Prostate gland (tissue), 2 donors: ENCODE measurements around the gene DOLK. TPM values are rescaled to one million over a fixed set of nuclear protein-coding genes. Genes with fewer than 3 reads are reported as not detected.
"Not testable (repeated sequence)": the region's sequence is repeated elsewhere in the genome, so short reads cannot be mapped to it uniquely, and the experiment has no call there.

ENCODE experiments used
- DNase-seq: peaks from one replicate; pipeline ENCODE4 v3.0.0-alpha.2; 2019; ENCODE audit warnings: low spot score
- H3K27ac ChIP-seq, 2 donors: fragments of 200-600 bp; sonication (generic); 2 replicates each; pipeline ENCODE4 v1.5.1; 2017 to 2019
- H3K27me3 ChIP-seq: fragments of 200-600 bp; sonication (generic); replicated peaks from 2 replicates; pipeline ENCODE4 v1.5.1; 2019; ENCODE audit not compliant: insufficient read depth
- H3K36me3 ChIP-seq, 2 donors: fragments of 200-600 bp; sonication (generic); 1 replicate in 1 of 2; 2 replicates in 1 of 2; pipeline versions ENCODE4 v1.5.1 to v1.8.1; 2017 to 2019
- H3K4me1 ChIP-seq: fragments of 200-600 bp; sonication (generic); replicated peaks from 2 replicates; pipeline ENCODE4 v1.5.1; 2019
- H3K4me3 ChIP-seq, 2 donors: fragments of 200-600 bp; sonication (generic); 2 replicates each; pipeline ENCODE4 v1.5.1; 2017 to 2019
- H3K9me3 ChIP-seq: fragments of 200-600 bp; sonication (generic); 2 replicates; pipeline ENCODE4 v1.5.1; 2017
- POLR2A ChIP-seq: fragments of 450-650 bp; IDR thresholded peaks from one replicate; pipeline ENCODE4 v1.6.1; 2016; ENCODE audit warnings: antibody characterized with exemption, mild to moderate bottlenecking
- POLR2AphosphoS5 ChIP-seq: sonication (generic); formaldehyde crosslinking; IDR thresholded peaks from one replicate; pipeline ENCODE4 v1.6.1; 2017; ENCODE audit warnings: antibody characterized with exemption
- WGBS: methylation state at CpG from one replicate; pipeline ENCODE4 v1.1.5; 2018; 5-methylcytosine and 5-hydroxymethylcytosine counted together
- intact Hi-C: fragments of 100-400 bp; cut with DNase I; formaldehyde crosslinking; loops from one replicate; pipeline ENCODE4 v1.14.2; 2022
- total RNA-seq, 2 donors: library from RNA; depleted of rRNA; stranded (reverse); fragments of >200 nt; gene quantifications; one replicate each; pipeline ENCODE4 v1.1.0, GENCODE V29; 2016
- TF ChIP-seq, protein P1 (sequence below), 4 experiments: fragments of 200-600 bp in 2 of 4; fragments of 450-650 bp in 2 of 4; sonication (generic) in 2 of 4; IDR thresholded peaks; 1 replicate in 3 of 4; 2 replicates in 1 of 4; pipeline ENCODE4 v1.5.1; 2016 to 2019; ENCODE audit warnings: antibody characterized with exemption in 4 of 4, mild to moderate bottlenecking in 2 of 4, moderate library complexity in 2 of 4

DOLK gene
- total RNA-seq, 2 donors from 2014 or later: 26.6 to 27.3 TPM

DNA sequence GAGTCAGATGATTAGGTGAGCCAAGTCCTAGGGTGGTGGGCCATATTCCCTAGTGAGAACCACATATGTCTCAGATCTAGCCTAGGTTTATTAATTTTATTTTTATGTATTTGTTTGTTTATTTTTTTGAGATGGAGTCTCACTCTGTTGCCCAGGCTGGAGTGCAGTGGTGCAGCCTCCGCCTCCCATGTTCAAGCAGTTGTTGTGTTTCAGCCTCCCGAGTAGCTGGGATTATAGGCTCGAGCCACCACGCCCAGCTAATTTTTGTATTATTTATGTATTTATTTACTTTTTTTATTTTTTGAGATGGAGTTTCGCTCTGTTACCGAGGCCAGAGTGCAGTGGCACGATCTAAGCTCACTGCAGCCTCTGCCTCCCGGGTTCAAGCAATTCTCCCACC lies 36.1 kb upstream of the DOLK start:
- no peak for TF ChIP-seq POLR2A
- TF ChIP-seq POLR2AphosphoS5: no peak
- TF ChIP-seq, protein P1, sequence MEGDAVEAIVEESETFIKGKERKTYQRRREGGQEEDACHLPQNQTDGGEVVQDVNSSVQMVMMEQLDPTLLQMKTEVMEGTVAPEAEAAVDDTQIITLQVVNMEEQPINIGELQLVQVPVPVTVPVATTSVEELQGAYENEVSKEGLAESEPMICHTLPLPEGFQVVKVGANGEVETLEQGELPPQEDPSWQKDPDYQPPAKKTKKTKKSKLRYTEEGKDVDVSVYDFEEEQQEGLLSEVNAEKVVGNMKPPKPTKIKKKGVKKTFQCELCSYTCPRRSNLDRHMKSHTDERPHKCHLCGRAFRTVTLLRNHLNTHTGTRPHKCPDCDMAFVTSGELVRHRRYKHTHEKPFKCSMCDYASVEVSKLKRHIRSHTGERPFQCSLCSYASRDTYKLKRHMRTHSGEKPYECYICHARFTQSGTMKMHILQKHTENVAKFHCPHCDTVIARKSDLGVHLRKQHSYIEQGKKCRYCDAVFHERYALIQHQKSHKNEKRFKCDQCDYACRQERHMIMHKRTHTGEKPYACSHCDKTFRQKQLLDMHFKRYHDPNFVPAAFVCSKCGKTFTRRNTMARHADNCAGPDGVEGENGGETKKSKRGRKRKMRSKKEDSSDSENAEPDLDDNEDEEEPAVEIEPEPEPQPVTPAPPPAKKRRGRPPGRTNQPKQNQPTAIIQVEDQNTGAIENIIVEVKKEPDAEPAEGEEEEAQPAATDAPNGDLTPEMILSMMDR (IDR thresholded peaks at IDR 0.05): no peak
- peaks cover 15 to 24% of the 10 kb centered on the region in 2 donors for H3K36me3 ChIP-seq
- no peak overlapping the region for H3K4me3 ChIP-seq
- 98% methylated on average over 8 of the region's 8 CpGs for WGBS
- no peaks in the 10 kb centered on the region for H3K4me1 ChIP-seq
- no peak for DNase-seq
- H3K27ac ChIP-seq: no peak overlapping the region
- no peaks in the 10 kb centered on the region for H3K9me3 ChIP-seq
- H3K27me3 ChIP-seq: no peaks in the 10 kb centered on the region
- intact Hi-C loops: no loop called here

DNA sequence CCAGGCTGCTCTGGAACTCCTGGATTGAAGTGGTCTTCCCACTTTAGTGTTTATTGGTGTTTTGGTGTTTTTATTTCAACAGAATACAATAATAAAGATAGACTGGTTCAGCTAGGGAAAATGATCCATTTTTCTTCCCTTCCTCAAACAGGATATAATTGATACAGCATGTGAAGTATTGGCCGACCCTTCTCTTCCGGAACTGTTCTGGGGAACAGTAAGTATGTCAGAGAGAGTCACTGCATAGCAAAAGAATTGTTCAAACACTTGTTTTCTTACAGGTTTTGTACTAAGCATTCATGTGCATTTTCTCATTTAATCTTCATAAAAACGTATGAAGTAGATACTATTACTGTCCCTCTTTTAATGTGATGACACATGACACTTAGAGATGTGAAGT lies 31.7 kb upstream of the DOLK start:
- no peak overlapping the region for H3K4me3 ChIP-seq
- H3K27ac ChIP-seq: no peak overlapping the region
- no peaks in the 10 kb centered on the region for H3K27me3 ChIP-seq
- 90% methylated on average over 3 of the region's 3 CpGs for WGBS
- intact Hi-C loops: no loop called here
- no peaks in the 10 kb centered on the region for H3K4me1 ChIP-seq
- no peaks in the 10 kb centered on the region for H3K9me3 ChIP-seq
- DNase-seq: no peak
- no peak for TF ChIP-seq POLR2AphosphoS5
- TF ChIP-seq, protein P1 (IDR thresholded peaks at IDR 0.05): no peak
- TF ChIP-seq POLR2A: no peak
- H3K36me3 ChIP-seq: peaks cover 5 to 16% of the 10 kb centered on the region in 2 donors

DNA sequence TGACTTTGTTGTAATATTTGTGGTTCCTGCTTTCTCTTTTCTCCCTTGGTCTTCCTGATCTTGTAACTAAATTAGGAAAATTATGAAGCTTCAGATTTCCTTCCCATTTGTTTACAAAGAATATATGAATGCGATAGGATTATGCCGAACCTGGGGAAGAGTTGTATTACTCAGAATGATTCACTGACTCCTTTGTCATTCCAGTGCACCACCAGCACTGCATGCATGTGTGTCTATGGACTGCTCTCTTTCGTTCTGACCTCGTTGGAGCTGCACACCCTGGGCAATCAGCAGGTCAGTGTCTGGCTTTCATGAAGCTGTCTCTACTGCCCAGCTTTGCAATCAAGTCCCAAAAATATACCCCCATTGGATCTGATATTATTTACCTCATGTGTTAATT lies 25.6 kb upstream of the DOLK start:
- H3K4me3 ChIP-seq: no peak overlapping the region
- H3K9me3 ChIP-seq: no peaks in the 10 kb centered on the region
- no peak overlapping the region for H3K27ac ChIP-seq
- no peak for TF ChIP-seq POLR2AphosphoS5
- TF ChIP-seq POLR2A: no peak
- TF ChIP-seq, protein P1 (IDR thresholded peaks at IDR 0.05): no peak
- 85% methylated on average over 4 of the region's 4 CpGs for WGBS
- no peak for DNase-seq
- no peaks in the 10 kb centered on the region for H3K4me1 ChIP-seq
- intact Hi-C loops: no loop called here
- H3K27me3 ChIP-seq: no peaks in the 10 kb centered on the region
- peaks cover 0 to 6% of the 10 kb centered on the region in 2 donors for H3K36me3 ChIP-seq

DNA sequence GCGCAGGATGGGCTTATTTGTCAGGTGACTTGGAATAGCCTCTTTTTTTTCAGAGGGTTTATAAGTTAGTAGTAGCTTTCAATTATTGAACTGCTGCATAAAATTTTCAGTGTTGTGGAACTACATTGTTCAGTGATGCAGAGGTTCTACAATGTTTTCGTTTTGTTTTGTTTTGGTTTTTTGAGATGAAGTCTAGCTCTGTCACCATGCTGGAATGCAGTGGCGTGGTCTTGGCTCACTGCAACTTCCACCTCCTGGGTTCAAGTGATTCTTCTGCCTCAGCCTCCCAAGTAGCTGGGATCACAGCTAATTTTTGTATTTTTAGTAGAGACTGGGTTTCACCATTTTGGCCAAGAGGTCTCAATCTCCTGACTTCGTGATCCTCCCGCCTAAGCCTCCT lies 22.1 kb upstream of the DOLK start:
- intact Hi-C loops: no loop called here
- DNase-seq: no peak
- no peaks in the 10 kb centered on the region for H3K9me3 ChIP-seq
- H3K27me3 ChIP-seq: no peaks in the 10 kb centered on the region
- H3K4me1 ChIP-seq: no peaks in the 10 kb centered on the region
- 99% methylated on average over 5 of the region's 5 CpGs for WGBS
- no peak overlapping the region for H3K4me3 ChIP-seq
- peaks cover 0 to 6% of the 10 kb centered on the region in 2 donors for H3K36me3 ChIP-seq
- no peak overlapping the region for H3K27ac ChIP-seq
- TF ChIP-seq POLR2AphosphoS5 (no peak), POLR2A (no peak)
- TF ChIP-seq, protein P1 (IDR thresholded peaks at IDR 0.05): no peak

DNA sequence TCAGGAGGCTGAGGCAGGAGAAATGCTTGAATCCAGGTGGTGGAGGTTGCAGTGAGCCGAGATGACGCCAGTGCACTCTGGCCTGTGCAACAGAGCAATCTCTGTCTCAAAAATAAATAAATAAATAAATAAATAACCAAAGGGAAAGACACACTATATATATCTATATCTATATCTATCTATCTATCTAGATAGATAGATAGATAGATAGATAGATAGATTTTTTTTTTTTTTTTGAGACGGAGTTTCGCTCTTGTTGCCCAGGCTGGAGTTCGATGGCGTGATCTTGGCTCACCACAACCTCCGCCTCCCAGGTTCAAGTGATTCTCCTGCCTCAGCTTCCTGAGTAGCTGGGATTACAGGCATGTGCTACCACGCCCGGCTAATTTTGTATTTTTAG lies 14.0 kb upstream of the DOLK start:
- intact Hi-C loops: not testable (repeated sequence)

DNA sequence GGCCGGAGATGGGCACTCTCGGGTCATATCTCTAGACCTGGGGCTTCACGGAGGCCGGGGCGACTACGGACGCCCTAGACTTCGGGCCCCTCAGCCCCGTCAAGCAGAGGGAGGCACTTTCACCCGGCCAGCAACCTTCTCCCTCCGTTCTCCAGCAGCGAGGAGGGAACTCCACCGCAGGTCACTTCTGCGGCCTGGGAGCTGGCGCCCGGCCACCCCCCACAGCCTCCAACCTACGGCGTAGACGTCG lies 201 bp downstream of the DOLK start:
- Histone ChIP-seq H3K27ac (peak overlapping the region; percentile 91 to 94), H3K4me1 (peaks cover 5% of the 10 kb centered on the region), H3K4me3 (peak overlapping the region; percentile 81 to 95), H3K9me3 (no peaks in the 10 kb centered on the region), H3K27me3 (no peaks in the 10 kb centered on the region), H3K36me3 (no peaks in the 10 kb centered on the region)
- no peak for DNase-seq
- TF ChIP-seq POLR2AphosphoS5: no peak
- TF ChIP-seq, protein P1 (IDR thresholded peaks at IDR 0.05): no peak
- TF ChIP-seq POLR2A: no peak
- under 1% methylated on average over 14 of the region's 20 CpGs for WGBS
- intact Hi-C loops: no loop called here

More for the DNA sequence above, 14.0 kb upstream of the DOLK start:
- not testable (repeated sequence) for H3K4me3 ChIP-seq, DNase-seq, H3K27me3 ChIP-seq, H3K4me1 ChIP-seq, H3K9me3 ChIP-seq, H3K27ac ChIP-seq, H3K36me3 ChIP-seq
- 95% methylated on average over 9 of the region's 9 CpGs for WGBS
